OCI-LY3 (cell line): ENCODE results near the gene ATP5IF1.

ENCODE experiments used
- CTCF ChIP-seq: fragments of 200-600, 300-600 bp; sonication (generic); IDR thresholded peaks from 2 replicates; pipeline ENCODE4 v1.5.1; 2014; ENCODE audit warnings: antibody characterized with exemption, low read length, low read depth
- EZH2phosphoT487 ChIP-seq: fragments of 200-600 bp; shearing (Covaris generic); IDR thresholded peaks from 2 replicates; pipeline ENCODE4 v1.6.1; 2018; ENCODE audit warnings: antibody characterized with exemption, mixed run types, low read depth

- no peak for TF ChIP-seq CTCF
- TF ChIP-seq EZH2phosphoT487: no peak
Observed at GRCh38 chr1:28195780-28196179, 40.1 kb upstream of the ATP5IF1 start.
